Measurements from ENCODE around the gene LIMS1.

DNA sequence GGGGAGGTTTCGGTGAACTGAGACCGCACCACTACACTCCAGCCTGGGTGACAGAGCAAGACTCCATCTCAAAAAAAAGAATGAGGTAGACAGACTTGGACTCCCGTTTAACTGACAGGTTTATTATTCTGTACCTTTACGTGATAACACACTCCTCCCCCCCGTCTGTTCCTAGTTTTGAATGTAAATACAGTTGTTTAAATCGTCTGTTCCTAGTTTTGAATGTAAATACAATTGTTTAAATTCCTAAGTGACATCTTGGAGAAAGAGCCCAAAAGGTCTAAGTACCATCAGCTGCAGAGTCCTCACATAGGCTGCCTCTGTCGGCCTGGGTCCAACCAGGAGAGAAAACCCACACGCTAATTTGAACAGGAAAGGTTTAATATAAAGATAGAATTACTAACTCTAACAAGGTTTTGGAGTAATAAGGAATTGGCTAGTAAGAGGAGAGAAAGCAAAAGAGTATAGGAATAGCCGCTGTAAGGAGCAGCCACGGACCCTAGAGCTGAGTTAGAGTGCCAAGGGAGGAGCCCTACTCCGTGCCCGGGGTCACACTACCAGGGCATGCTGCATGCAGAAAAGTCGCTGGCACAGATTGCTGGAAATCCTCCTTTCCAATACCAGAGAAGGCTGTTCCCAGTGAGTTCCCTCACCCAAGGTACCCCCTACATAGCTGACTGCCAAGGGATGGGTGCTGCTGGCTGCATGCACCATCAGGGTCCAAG, 101.5 kb downstream of the LIMS1 start:
- TF ChIP-seq ZNF34 (CRISPR knock-in tag; IDR thresholded peaks at IDR 0.05; ENCODE audit: borderline replicate concordance) (no peak), KLF6 (CRISPR knock-in tag; IDR thresholded peaks at IDR 0.05) (no peak)
